ENCODE data around the gene RHBDF2.

DNA sequence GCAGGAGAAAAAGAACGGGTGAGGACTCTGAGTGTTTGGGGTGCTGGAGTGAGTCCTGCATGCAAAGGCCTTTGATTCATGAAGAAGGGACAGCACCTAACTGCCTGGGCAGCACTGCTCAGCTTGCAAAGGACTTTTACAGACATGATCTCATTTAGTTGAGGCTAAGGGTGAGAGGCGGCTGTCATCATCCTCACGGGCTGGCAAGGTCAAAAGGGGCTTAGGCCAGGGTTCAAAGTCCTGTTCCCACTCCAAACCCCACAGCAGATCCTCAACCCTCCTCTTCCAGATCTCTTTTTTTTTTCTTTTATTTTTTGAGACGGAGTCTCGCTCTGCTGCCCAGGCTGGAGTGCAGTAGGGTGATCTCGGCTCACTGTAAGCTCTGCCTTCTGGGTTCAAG, 4.8 kb downstream of the RHBDF2 start:
- TF ChIP-seq, protein P1, sequence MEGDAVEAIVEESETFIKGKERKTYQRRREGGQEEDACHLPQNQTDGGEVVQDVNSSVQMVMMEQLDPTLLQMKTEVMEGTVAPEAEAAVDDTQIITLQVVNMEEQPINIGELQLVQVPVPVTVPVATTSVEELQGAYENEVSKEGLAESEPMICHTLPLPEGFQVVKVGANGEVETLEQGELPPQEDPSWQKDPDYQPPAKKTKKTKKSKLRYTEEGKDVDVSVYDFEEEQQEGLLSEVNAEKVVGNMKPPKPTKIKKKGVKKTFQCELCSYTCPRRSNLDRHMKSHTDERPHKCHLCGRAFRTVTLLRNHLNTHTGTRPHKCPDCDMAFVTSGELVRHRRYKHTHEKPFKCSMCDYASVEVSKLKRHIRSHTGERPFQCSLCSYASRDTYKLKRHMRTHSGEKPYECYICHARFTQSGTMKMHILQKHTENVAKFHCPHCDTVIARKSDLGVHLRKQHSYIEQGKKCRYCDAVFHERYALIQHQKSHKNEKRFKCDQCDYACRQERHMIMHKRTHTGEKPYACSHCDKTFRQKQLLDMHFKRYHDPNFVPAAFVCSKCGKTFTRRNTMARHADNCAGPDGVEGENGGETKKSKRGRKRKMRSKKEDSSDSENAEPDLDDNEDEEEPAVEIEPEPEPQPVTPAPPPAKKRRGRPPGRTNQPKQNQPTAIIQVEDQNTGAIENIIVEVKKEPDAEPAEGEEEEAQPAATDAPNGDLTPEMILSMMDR (IDR thresholded peaks at IDR 0.05; ENCODE audit: poor library complexity), result no peak
- TF ChIP-seq EZH2phosphoT487 (IDR thresholded peaks at IDR 0.05; ENCODE audit: low read depth, severe bottlenecking, unreplicated experiment) (no peak), EZH2 (IDR thresholded peaks at IDR 0.05; ENCODE audit: borderline replicate concordance) (no peak)
